Panc1 (cell line): Measurements from ENCODE around the gene ASB5.

Experiments
- CTCF ChIP-seq: fragments of 450-650 bp; IDR thresholded peaks from 2 replicates; pipeline ENCODE4 v1.5.1; 2017; ENCODE audit warnings: mild to moderate bottlenecking
- POLR2AphosphoS5 ChIP-seq: IDR thresholded peaks from 2 replicates; pipeline ENCODE4 v1.6.1; 2012; ENCODE audit warnings: mild to moderate bottlenecking, low read depth, low read length, moderate library complexity
- REST ChIP-seq, 2 experiments: IDR thresholded peaks; 2 replicates each; pipeline ENCODE4 v1.6.1; 2011 to 2012; ENCODE audit warnings: low read depth in 2 of 2, control low read depth in 1 of 2, low read length in 1 of 2, mild to moderate bottlenecking in 1 of 2, moderate library complexity in 1 of 2; ENCODE audit not compliant: insufficient read depth in 1 of 2

- TF ChIP-seq CTCF = no peak
- no peak for TF ChIP-seq POLR2AphosphoS5
- TF ChIP-seq REST (IDR thresholded peaks at IDR 0.05; ENCODE audit: insufficient read depth in 1 of 2, low read depth in 2 of 2, low read length in 1 of 2) = no peak
These were observed 45.5 kb downstream of the ASB5 start for GRCh38 chr4:176223561-176223960.
